DMS79 treated with DMSO at 0.1 percent for 48 hours (cell line): ENCODE data around the gene IFFO2.

ENCODE experiments used
- DNase-seq: peaks from one replicate; lab custom pipeline; 2025; lab: John Stamatoyannopoulos, UW

The IFFO2 gene

DNA sequence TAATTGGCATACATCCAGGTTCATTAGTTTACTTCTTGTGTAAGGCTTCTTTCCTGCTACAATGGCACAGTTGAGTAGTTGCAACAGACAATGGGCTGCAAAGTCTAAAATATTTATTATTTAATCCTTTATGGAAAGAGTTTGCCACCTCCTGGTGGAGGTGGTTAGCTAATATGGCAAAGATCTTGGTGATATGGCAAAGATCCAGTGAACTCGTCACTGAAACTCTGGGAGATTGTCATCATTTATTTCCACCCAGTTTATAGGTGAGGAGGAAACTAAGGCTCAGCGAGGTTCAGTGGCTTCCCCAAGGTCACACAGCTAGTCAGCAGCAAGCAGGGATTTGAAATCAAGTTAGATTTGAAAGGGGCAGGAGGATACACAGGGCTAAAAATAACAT is 16.1 kb upstream of the IFFO2 start:
- DNase-seq: no peak

GRCh38 chr1:18970762-18971161 is 14.3 kb upstream of the IFFO2 start:
- DNase-seq: no peak

DNA sequence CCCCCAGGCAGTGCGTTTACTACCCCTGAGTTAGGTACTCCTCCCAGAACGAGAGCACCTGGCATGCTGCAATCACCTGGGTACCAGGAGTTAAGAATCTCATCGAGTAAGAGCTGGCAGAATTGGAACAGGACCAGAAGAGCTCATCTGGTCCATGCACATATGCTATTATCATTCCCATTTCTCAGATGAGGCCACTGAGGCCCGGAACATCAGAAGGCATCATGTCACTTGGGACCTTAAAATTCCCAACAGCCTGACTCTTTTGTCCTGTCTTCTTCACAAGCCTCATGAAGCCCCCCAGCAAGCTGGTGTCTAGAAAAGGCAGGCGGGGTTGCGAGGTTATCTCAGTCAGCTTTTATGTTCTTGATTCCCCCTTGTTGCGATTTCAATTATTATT is 13.9 kb upstream of the IFFO2 start:
- no peak for DNase-seq

DNA sequence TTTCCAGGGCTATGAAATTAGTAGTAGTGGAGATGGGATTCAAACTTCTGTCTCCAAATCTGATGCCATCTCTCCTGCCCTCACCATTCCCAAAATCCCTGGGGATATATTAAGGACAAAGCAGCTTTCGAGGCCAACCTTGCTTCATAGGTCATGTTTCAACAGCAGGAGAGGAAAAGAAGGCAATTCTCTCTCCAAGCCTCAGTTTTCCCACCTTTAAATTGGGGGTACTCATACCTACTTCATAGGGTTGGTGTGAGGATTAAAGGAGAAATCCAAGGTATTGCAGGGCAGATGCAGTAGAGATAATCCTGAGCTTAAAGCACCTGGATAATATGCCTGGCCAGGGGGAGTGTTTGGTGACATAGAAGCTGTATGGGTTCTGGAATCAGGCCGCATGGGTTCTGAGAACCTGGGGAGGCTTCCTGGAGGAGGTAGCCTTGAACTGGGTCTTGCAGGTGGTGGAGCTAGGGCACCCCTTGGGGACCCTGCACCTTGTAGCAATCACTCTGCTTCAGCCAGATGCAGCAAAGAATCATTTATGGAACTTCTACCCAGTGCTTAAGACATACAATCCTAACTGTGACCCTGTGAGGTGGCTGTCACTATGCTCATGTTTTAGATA is 10.7 kb upstream of the IFFO2 start:
- DNase-seq: no peak

DNA sequence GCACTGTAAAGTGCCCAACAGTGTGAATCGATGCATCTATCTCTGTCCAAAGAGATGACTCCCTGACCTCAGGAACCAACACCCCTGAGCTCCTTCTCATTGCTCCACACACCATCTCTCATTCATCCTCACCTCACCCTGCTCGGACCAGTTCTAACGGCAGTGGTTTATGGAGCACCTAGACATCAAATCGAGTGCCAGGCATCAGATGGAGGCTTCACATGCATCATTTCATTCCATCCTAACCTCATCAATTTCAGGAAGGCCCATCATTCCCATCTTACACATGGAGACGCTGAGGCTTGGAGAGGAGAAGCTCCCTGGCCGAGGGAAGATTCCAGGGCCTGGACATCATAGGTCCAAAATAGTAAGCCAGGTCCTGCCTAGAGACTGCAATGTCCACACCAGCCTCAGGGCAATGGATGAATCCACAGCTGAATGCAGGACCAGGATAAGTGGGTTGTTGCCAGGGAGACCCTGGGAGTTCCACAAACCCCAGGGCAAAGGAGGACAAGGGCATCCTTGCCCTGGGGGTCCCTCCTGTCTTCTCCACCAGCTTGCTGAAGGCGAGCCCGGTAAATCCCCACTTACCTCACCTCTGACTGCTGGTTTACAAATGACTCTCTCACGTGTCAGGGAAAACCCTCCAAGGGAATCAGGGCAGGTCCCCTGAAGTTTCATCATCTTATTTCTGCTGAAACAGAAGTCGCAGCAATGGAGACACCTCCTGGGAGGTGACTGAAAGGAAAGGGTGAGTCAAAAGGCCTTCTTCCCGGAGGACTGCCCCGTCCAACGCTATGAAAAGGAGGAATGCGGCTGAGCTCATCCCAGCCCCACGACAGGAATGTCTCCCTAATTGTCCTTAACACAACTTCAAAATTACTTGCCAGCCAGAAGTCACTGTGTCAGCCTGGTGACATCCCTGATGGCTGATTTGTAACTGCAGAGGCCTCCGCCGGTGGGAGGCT is 9.0 kb upstream of the IFFO2 start:
- DNase-seq: no peak

DNA sequence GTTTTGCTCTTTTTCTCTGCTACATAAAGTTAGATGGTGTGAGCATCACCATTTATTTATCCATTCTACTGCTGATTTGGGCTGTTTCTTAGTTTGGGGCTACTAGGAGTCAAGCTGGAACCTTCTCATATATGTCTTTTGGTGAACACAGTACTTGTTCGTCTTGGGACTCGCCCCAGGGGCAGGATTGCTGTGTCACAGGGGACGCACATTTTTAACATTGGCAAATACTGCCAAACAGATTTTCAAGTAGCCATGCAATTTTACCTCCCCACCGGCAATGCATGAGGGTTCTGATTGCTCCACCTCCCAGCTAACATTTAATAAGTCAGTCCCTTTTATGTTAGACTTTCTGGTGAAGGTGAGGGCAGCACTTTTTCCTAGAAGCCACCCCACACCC is 7.5 kb upstream of the IFFO2 start:
- DNase-seq: no peak

DNA sequence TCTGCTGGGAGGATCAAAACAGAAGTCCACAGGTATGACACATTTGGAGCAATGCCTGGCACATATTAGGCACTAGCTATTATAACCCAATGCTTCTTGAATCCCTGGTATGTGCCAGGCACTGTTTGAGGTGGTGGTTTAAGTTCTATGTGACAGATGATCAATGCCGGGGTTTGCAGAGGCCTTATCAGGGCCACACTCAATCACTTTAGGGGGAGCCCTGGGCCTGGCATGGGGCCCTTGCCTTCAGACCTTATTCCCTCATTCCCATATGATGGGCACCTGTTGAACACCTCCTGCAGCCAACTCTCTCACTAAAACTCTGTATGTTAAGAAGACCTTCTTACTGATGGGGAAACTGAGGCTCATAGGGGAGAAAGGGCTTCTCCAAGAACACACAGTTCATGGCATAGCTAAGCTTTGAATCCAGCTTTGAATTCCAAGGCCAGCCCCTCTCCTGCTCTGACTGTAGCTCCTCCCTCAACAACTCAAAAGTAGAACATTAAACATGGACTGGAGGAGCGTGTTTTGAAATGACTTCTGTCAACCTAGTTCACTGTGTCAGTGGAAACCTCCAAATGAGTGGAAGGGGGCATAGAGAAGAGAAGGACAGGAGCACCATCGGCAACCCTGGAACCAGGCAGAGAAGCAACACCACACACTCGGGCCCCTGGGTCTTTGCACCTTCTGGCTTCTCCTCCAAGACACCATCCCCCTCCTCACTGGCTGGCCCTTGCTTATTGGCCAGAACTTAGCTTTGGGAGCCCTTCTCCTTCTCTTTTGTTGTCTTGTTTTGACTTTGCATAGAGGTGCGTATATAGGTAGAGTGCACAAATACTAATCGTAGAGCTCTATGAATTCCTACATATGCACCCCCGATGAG is 6.6 kb upstream of the IFFO2 start:
- DNase-seq: no peak

DNA sequence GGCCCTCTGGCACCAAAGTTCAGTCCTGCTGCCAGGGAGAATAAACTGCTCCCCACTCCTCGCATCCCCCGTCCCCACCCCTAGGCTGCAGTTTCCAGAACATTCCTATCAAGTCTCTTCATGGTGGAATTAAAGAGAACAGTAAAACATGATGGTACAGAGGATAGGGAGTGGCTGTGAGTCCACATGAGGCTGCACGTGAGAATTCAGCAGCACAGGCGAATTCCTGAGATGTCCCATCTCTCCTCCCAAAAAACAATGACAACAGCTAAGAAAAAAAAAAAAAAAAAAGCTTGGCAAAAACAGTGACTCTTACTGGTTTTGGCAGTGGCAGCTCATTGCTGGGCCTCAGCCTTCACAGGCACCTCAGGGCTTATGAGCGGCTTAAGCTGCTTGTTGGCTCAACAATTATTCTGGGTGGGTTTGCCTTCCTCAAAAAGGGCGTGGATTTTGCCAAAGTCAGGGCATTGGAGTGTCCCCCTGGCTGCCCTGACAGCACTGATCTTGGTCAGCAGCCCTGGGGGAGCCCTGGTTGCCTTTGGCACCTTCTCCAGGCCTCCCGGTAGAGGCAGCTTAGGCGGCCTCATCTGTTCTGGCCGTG is 5.7 kb upstream of the IFFO2 start:
- no peak for DNase-seq

GRCh38 chr1:18960821-18961220 is 4.3 kb upstream of the IFFO2 start:
- no peak for DNase-seq

GRCh38 chr1:18960409-18960808 is 3.9 kb upstream of the IFFO2 start:
- no peak for DNase-seq

DNA sequence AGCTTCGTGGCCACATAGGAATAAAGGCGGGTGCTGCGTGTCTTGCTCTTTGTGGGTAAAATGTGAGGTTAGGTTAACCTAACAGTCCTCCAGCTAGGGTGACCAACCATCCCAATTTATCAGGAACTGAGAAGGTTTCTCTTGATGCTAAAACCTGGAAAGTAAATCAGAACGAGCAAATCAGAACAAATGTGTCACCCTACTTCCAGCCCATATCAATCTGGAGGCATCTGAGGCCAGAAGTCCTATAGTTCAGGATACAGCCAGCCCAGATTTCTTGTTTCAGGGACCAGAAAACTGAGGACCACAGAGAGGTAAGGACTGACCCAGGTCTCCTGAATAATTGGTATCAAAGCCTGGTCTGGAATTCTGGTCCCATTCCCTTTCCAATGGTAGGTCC is 3.1 kb upstream of the IFFO2 start:
- DNase-seq: no peak

GRCh38 chr1:18957532-18958300 is 1.2 kb upstream of the IFFO2 start:
- no peak for DNase-seq

DNA sequence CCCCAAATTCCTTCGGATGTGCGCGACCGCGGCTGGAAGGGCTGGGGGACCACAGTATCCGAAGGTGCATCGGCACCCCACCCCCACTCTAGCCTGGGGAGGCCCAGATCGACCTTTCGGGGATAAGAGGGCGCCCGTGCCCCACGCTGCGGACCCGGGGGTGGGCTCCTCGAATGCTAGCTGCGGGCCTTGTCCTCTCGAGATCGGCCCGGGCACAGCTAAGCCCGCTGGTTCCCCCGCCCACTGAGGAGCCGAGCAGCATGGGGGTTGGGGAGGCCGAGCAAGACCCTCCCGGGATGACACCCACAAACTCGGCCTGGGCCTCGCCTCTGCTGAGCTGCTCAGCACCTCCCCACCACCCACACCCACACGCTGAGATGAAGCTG is 653 bp upstream of the IFFO2 start:
- no peak for DNase-seq

DNA sequence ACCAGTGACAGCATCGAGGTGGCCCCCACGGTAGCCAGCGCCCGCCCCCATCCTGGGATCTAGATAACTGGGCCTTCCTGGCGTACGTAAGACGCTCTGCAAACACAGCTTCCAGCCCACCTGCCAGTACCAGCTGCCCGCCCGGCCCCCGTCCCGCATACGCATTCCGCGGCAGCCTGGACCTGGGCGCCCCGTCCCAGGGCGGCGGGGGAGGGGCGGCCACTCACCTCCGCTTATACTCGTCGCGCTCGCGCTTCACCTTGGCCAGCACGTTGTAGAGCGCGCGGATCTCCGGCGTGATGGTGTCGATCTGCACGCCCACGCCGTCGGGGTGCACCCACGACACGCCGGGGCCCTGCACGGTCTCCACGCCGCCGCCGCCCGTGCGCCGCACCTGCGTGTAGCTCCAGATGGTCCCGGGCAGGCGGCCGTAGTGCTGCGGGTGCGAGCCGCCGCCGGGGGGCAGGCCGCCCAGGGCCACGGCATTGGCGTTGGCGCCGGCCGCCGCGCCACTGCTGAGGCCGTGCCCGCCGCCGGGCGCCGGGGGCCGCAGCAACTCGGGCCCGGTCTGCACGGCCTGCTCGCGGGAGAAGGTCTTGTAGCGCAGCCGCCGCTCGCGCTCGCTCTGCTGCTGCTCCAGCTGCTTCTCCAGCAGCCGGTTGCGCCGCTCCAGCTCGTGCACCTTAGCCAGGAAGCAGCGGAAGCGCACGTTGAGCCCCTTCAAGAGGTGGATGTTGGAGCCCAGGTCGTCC is 859 bp downstream of the IFFO2 start:
- DNase-seq: peak; percentile 30

DNA sequence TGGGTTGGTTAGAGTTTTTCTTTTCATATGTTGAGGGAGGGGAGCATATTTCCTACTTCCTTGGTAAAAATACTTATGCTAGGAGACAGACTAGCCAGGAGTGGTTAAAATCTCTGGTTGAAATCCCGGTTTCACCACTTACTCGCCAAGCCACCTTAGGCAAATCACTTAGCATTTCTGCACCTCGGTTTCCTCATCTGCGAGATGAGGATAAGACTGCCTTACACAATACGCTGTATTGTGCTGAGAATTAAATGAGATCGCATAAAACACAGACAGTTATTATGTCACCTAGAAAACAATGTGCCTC is 1.4 kb downstream of the IFFO2 start:
- no peak for DNase-seq

DNA sequence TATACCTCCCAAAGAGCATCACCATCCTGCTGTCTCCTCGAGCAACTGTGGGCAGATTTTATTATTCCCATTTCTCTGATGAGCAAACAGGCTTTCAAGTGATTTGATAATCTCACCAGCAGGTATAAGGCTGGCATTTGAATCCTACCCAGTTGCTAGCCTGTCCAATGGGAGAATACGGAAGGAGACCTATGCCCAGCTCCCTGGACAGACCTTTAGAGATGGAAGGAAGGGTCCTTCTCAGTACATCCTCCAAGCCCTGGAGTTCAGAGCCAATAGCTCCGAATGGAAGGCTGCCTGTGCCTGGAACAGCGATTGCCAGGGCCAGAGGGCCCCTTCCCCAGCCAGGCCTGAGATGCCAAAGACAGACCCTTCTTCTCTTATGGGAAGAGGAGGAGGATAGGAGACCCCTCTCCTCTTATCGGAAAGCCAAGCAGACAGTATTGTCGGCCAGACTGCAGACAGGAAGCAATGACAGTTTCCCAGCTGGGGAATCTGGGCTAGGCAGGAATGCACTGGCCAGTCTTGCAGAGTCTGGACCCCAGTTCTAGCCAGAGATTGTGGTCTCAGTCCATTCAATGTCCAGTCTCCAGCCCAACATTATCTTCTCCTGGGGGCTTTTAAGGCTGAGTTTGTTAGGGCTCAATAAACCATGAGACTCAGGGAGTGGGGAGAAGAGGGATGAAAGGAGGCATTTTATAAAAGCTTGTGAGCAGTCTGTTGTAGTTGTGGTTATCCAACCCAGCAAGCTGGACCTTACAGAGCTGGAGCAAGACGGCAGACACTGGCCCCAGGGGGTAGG is 2.0 kb downstream of the IFFO2 start:
- DNase-seq: no peak

DNA sequence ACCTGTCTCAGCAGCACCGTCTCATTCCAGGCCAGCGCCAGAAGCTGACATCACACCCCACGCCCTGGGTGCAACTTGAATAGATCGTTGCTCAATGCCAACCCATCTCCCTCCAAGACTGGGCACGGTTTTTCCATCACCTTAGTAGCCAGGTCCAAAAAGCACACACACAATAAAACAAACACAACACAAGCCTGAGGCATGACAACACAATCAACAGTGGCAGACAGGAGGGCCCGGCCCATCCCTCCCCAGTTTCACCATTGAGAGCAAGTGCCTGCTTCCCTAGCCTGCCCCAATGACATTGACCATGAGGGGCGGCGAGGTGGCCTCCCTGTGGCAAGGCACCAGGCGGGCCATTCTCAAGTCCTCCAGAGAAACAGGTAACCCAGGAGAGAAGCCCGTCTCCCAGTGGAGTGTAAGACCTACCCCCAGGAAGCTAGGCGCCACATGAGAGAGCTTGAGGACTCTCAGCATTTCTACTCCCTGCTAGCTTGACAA is 2.7 kb downstream of the IFFO2 start:
- DNase-seq: no peak

GRCh38 chr1:18951818-18952391 is 4.6 kb downstream of the IFFO2 start:
- no peak for DNase-seq

DNA sequence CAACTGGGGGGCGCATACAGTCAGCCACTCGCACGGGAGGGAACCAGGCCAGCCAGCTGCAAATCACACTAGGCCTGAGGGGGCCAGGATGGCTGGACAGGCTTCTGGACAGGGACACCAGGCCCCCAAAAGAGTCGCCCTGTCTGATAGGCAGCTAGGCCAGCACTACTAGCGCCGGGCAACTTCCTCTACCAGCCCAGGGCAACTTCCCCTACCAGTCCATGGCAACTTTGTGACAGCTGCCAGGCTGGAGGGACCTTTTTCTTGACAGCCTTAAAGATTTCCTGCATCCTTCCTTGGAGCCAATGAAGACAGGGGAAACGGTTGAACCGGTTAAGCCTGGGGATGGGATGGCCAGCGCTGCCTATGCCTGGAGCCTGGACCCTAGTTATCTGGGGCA is 5.1 kb downstream of the IFFO2 start:
- no peak for DNase-seq
